Astrocyte (in vitro differentiated cells and primary cell): ENCODE data around the gene CRTC1. TPM values are rescaled to one million over a fixed set of nuclear protein-coding genes. Genes with fewer than 3 reads are reported as not detected.

Experiments
- DNase-seq: peaks from one replicate; pipeline ENCODE4 v3.0.0-alpha.2; 2010; ENCODE audit warnings: low read depth
- FAIRE-seq: peaks from 2 replicates; lab custom pipeline; 2011; peaks lifted over from hg19 to GRCh38; lab: Jason Lieb, UNC
- H2AFZ ChIP-seq: 2 replicates; pipeline ENCODE4 v1.6.0; 2012; ENCODE audit warnings: low read depth, low read length, inconsistent platforms
- H3K27ac ChIP-seq: 2 replicates; pipeline ENCODE4 v1.5.1; 2011; ENCODE audit warnings: low read depth, low read length, inconsistent platforms
- H3K27me3 ChIP-seq: 2 replicates; pipeline ENCODE4 v1.6.0; 2011; ENCODE audit warnings: low read length, inconsistent platforms; ENCODE audit not compliant: insufficient read depth
- H3K36me3 ChIP-seq: 2 replicates; pipeline ENCODE4 v1.5.1; 2011; ENCODE audit warnings: low read length, inconsistent platforms; ENCODE audit not compliant: insufficient read depth
- H3K4me1 ChIP-seq: 2 replicates; pipeline ENCODE4 v1.5.1; 2011; ENCODE audit warnings: low read length, inconsistent platforms; ENCODE audit not compliant: insufficient read depth
- H3K4me2 ChIP-seq: 2 replicates; pipeline ENCODE4 v1.6.0; 2012; ENCODE audit warnings: low read length, inconsistent platforms
- H3K4me3 ChIP-seq: 2 replicates; pipeline ENCODE4 v1.5.1; 2011; ENCODE audit warnings: low read depth, mild to moderate bottlenecking, low read length, inconsistent platforms; ENCODE audit not compliant: insufficient read depth
- H3K79me2 ChIP-seq: 2 replicates; pipeline ENCODE4 v1.6.0; 2012; ENCODE audit warnings: mild to moderate bottlenecking, low read length, inconsistent platforms; ENCODE audit not compliant: insufficient read depth
- H3K9ac ChIP-seq: 2 replicates; pipeline ENCODE4 v1.6.0; 2012; ENCODE audit warnings: mild to moderate bottlenecking, low read length, inconsistent platforms
- H3K9me3 ChIP-seq: 2 replicates; pipeline ENCODE4 v1.5.1; 2012; ENCODE audit warnings: low read depth, mild to moderate bottlenecking, low read length, inconsistent platforms; ENCODE audit not compliant: insufficient read depth
- H4K20me1 ChIP-seq: 2 replicates; pipeline ENCODE4 v1.6.0; 2012; ENCODE audit warnings: low read length, inconsistent platforms; ENCODE audit not compliant: insufficient read depth
- H3K27ac Mint-ChIP-seq: one replicate; pipeline ENCODE4 v1.8.0; 2021; ENCODE audit warnings: mild to moderate bottlenecking, mixed read lengths; ENCODE audit not compliant: unreplicated experiment
- H3K27me3 Mint-ChIP-seq: one replicate; pipeline ENCODE4 v1.8.0; 2021; ENCODE audit warnings: low read depth, mixed read lengths; ENCODE audit not compliant: unreplicated experiment
- H3K36me3 Mint-ChIP-seq: one replicate; pipeline ENCODE4 v1.8.0; 2021; ENCODE audit warnings: low read depth, mixed read lengths; ENCODE audit not compliant: unreplicated experiment
- H3K4me1 Mint-ChIP-seq: one replicate; pipeline ENCODE4 v1.8.0; 2021; ENCODE audit warnings: low read depth, mixed read lengths; ENCODE audit not compliant: unreplicated experiment
- H3K4me3 Mint-ChIP-seq: one replicate; pipeline ENCODE4 v1.8.0; 2021; ENCODE audit warnings: mild to moderate bottlenecking, moderate library complexity, mixed read lengths; ENCODE audit not compliant: unreplicated experiment
- H3K9me3 Mint-ChIP-seq: one replicate; pipeline ENCODE4 v1.8.0; 2021; ENCODE audit warnings: mild to moderate bottlenecking, mixed read lengths; ENCODE audit not compliant: unreplicated experiment
- CTCF ChIP-seq: IDR thresholded peaks from 2 replicates; pipeline ENCODE4 v1.5.1; 2011; ENCODE audit warnings: low read depth, mild to moderate bottlenecking, inconsistent platforms, low read length, moderate library complexity; ENCODE audit not compliant: insufficient read depth
- EZH2 ChIP-seq: IDR thresholded peaks from 2 replicates; pipeline ENCODE4 v1.6.1; 2012; ENCODE audit warnings: mild to moderate bottlenecking, low read length, inconsistent platforms; ENCODE audit not compliant: insufficient read depth
- total RNA-seq: library from RNA; stranded (reverse); gene quantifications from 2 replicates; pipeline ENCODE4 v1.2.1, GENCODE V29; 2021

The CRTC1 gene
- total RNA-seq, 1 donor from 2014 or later: 8.4 TPM

GRCh38 chr19:18760440-18761383 is 77.2 kb downstream of the CRTC1 start:
- H3K79me2 ChIP-seq: no peaks in the 10 kb centered on the region
- no peak overlapping the region for H3K4me3 ChIP-seq
- Mint-ChIP-seq H3K27ac (no peak overlapping the region), H3K9me3 (no peaks in the 10 kb centered on the region), H3K4me1 (peaks cover 7% of the 10 kb centered on the region), H3K27me3 (peaks cover 3% of the 10 kb centered on the region), H3K4me3 (no peak overlapping the region), H3K36me3 (no peaks in the 10 kb centered on the region)
- H3K27ac ChIP-seq: no peak overlapping the region
- no peak overlapping the region for H2AFZ ChIP-seq
- DNase-seq (no peak), FAIRE-seq (no peak)
- H3K9me3 ChIP-seq: no peaks in the 10 kb centered on the region
- no peak overlapping the region for H3K9ac ChIP-seq
- H3K4me1 ChIP-seq: peaks cover 36% of the 10 kb centered on the region
- H4K20me1 ChIP-seq: peaks cover 13% of the 10 kb centered on the region
- no peaks in the 10 kb centered on the region for H3K27me3 ChIP-seq
- TF ChIP-seq EZH2 (no peak), CTCF (no peak)
- H3K4me2 ChIP-seq: no peak overlapping the region
- no peaks in the 10 kb centered on the region for H3K36me3 ChIP-seq

GRCh38 chr19:18761531-18762110 is 78.1 kb downstream of the CRTC1 start:
- Mint-ChIP-seq H3K4me1 (peaks cover 7% of the 10 kb centered on the region), H3K9me3 (no peaks in the 10 kb centered on the region), H3K27ac (no peak overlapping the region), H3K27me3 (peaks cover 3% of the 10 kb centered on the region), H3K36me3 (no peaks in the 10 kb centered on the region), H3K4me3 (no peak overlapping the region)
- H3K9me3 ChIP-seq: no peaks in the 10 kb centered on the region
- H3K9ac ChIP-seq: no peak overlapping the region
- no peaks in the 10 kb centered on the region for H3K27me3 ChIP-seq
- no peaks in the 10 kb centered on the region for H3K36me3 ChIP-seq
- no peak overlapping the region for H2AFZ ChIP-seq
- no peak for DNase-seq
- H3K79me2 ChIP-seq: no peaks in the 10 kb centered on the region
- H3K4me2 ChIP-seq: peak overlapping the region; percentile 56
- no peak for FAIRE-seq
- no peak overlapping the region for H3K4me3 ChIP-seq
- TF ChIP-seq CTCF (no peak), EZH2 (no peak)
- peaks cover 13% of the 10 kb centered on the region for H4K20me1 ChIP-seq
- peaks cover 36% of the 10 kb centered on the region for H3K4me1 ChIP-seq
- H3K27ac ChIP-seq: no peak overlapping the region
